Measurements from ENCODE around the gene TACC2.
"Not testable (repeated sequence)": the region's sequence is repeated elsewhere in the genome, so short reads cannot be mapped to it uniquely, and the experiment has no call there.

TACC2 gene

DNA sequence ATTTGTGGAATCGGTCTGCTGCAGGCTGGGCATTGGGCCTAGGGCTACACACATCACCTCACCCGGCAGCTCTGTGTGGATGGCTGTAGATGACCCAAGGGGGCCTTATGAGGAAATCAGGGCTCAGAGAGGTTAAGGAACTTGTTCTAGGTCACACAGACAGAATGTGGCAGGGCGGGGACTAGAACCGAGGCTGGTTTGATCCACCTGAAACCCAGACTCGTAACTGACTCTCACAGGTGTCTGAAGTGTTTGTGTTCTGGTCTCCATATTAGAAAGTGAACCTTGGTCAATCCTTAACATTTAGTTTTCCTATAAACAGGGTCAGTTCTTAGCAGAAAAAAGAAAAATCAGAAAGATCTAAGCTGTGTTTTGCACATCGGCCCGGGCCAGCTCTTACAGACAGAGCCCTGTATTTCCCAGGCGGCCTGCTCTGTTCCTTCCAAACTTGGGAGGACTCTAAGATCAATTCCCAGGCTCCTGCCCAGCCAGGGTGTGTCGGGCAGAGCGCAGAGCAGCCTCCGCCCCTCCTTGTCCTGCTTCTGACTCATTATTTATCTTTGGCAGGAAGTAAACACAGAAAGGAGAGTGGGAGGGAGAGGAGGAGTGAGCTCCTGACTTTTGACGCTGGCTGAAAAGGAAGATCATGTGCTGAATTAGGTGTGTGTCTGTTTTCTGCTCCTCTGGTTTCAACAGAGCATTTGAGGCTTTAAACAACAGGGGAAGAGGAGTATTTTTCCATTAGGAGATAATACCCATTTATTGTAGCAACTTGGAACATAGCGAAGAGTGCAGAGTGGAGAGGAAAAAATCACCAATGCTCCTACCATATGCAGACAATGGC, 74.1 kb downstream of the TACC2 start:
- DNase-seq = peak; percentile 56

DNA sequence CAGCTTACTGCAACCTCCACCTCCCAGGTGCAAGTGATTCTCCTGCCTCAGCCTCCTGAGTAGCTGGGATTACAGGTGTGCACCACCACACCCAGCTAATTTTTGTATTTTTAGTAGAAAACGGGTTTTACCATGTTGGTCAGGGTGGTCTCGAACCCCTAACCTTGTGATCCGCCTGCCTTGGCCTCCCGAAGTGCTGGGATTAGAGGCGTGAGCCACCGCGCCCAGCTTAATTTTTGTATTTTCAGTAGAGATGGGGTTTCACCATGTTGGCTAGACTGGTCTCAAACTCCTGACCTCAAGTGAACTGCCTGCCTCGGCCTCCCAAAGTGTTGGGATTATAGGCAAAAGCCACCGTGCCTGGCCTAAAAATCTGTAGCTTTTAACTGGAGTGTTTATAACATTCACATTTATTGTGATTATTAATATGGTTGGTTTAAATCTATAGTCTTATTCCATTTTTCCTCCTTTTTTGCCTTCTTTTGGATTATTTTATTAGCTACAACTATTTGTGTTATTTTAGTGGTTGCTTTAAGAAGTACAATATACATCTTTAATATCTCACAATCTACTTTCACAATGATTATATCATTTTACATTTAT, 77.5 kb downstream of the TACC2 start:
- DNase-seq = not testable (repeated sequence)

DNA sequence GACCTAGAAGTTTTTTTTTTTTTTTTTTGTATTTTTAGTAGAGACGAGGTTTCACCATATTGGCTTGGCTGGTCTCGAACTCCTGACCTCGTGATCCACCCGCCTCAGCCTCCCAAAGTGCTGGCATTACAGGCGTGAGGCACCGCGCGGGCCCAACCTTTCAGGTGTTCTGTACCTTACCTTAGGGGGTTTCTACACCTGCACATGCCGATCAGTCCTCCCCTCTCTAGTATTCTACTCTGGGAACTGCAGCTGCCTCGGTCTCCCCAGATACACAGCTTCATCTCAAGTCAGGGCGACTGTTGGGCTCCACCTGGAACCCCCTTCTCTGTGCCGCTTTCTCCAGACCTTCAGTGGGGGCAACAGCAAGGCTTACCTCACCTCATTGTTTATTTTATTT, 79.9 kb downstream of the TACC2 start:
- DNase-seq = no peak

DNA sequence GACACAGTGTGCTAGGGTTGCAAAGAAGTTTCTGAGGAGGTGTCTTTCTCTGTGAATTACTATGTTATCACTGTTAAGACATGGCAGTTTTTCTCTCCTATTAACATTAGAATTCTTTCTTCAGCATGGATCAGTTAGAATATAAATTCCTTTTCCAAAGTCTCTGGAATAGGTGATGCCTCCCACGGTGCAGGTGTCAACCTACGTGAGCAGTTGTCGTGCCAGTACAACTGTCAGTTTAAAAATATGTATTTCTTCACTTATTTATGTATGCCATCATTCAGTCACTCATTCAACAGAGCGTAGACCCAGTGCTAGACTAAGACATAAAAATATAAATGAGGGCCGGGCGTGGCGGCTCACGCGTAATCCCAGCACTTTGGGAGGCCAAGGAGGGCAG, 83.5 kb downstream of the TACC2 start:
- DNase-seq = no peak

DNA sequence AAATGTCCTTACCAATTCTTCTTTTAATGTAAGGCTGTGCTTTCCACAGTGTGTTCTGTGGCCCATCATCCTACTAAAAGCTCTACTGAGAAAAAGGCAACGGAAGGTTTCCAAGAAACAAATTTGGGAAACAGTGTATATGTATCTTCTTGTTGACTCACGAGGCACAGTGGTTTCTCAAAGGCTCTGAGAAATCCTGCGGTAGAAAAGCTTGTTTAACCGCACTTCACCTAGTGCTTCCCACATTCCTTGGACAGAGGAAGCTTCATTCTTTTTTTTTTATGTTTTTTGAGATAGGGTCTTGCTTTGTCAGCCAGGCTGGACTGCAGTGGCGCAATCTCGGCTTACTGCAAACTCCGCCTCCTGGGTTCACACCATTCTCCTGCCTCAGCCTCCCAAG, 84.5 kb downstream of the TACC2 start:
- no peak for DNase-seq

DNA sequence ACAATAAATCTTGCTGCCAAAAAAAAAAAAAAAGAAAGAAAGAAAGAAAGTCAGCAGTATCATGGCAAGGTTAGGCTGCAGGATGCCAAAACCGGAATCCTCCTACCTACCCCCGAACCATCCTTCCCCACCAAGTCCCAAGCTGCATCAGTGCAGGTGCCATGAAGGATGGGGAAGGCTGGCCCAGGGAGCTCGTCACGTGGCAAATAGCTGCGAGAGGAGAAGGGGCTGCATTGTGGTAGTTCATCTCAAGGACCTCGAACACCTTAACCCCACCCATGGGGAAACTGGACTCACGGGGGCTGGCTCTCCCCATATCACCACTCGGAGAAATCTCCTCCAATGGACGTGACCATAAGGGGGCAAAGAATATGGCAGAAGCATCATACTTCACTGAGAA, 86.2 kb downstream of the TACC2 start:
- DNase-seq = no peak

DNA sequence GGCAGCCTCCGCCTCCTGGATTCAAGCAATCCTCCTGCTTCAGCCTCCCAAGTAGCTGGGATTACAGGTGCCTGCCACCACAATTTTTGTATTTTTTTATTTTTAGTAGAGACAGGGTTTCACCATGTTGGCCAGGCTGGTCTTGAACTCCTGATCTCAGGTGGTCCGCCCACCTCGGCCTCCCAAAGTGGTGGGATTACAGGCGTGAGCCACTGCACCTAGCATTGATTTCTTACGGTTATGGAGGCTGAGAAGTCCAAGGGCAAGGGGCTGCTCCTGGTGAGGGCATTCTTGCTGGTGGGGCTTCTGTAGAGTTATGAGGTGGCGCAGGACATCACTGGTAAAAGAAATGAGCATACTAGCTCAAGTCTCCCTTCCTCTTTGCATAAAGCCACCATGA, 86.9 kb downstream of the TACC2 start:
- DNase-seq = not testable (repeated sequence)

DNA sequence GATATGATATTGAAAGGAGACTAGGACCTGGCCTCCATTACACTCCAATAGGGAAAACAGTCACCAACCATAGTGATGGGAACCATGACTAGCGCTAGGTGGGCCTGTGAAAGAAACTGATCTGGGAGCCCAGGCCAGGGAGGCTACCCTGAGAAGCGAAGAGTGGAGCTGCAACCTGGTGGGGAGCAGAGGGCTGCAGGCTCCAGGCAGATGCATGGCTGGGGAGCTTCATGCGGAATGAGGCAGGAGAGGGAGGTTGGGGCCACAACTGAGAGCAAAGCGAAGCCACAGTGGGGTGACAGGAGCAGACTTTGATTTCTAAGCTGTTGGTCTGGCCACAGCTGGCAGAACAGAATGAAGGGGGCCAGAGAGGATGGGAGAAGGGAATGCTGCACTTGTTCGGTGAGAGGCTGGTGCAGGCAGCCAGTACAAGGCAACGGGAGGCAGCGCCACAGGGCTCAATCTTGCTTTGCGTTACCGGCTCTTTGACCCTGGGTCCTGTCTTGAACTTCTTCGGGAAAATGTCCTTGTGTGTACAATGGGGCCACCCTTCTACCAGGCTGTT, 88.4 kb downstream of the TACC2 start:
- no peak for DNase-seq

DNA sequence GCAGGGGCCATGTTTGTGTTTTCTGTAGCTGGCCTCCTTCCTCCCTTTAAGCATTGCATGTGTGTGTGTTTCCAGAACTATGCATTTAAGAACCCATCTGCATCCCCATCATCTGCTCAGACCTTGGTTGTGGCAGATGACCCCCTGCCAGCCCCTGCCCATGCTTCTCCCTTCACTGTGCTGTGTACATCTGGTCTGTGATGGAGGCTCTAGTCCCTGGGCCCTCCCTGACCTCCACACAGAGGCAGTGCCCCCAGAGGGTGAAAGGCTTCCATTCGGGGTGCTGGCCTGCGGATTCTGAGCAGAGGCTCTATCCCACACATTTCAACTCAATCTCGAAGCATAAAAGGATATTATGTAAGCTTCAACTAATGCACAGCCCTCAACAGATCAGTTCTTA, 89.4 kb downstream of the TACC2 start:
- no peak for DNase-seq

DNA sequence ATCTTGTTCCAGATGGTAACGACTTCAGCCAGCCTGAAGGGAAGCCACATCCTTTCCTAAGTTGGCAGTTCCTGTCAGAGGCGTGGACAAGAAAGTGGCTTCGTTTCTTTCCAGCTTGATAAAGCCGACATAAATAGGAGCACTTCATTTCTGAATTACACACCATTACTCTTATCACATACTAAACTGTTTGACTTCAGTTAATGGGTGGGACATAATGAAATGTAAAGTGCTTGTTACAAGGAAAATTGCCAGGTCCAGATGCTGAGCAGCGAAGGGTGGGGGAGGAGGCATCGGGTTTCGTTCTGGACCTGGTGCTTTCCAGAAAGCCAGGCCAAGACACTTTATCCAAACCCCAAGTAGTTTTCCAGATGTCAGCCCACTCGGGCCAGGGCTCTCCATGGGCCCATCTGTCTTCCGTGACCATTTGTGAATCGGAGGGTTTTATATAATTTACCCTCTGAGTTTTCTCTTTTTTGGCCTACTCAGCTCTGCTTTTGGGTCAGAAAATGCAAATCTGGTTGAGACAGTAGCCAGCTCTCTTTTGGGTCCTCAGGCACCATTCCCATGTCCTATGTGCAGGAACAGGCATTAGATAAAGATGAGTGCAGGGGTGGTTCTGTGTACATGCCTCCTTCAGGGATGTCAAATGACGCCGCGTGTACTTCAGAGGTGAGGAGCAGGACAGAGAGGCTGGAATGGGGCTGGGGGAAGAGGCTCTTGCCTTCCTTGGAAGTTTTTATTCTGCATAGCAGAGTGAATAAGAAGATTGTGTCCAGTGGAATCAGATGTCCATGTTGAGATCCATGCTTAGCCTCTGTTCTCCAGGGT, 90.2 kb downstream of the TACC2 start:
- no peak for DNase-seq

DNA sequence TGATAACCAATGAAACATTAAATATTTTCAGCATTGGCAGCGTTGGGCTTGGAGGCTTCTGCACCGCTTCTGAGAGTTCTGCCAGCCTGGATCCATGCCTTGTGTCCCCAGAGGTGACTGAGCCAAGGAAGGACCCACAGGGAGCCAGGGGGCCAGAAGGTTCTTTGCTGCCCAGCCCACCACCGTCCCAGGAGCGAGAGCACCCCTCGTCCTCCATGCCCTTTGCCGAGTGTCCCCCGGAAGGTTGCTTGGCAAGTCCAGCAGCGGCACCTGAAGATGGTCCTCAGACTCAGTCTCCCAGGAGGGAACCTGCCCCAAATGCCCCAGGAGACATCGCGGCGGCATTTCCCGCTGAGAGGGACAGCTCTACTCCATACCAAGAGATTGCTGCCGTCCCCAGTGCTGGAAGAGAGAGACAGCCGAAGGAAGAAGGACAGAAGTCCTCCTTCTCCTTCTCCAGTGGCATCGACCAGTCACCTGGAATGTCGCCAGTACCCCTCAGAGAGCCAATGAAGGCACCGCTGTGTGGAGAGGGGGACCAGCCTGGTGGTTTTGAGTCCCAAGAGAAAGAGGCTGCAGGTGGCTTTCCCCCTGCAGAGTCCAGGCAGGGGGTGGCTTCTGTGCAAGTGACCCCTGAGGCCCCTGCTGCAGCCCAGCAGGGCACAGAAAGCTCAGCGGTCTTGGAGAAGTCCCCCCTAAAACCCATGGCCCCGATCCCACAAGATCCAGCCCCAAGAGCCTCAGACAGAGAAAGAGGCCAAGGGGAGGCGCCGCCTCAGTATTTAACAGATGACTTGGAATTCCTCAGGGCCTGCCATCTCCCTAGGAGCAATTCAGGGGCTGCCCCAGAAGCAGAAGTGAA, 93.9 kb downstream of the TACC2 start:
- DNase-seq = no peak

DNA sequence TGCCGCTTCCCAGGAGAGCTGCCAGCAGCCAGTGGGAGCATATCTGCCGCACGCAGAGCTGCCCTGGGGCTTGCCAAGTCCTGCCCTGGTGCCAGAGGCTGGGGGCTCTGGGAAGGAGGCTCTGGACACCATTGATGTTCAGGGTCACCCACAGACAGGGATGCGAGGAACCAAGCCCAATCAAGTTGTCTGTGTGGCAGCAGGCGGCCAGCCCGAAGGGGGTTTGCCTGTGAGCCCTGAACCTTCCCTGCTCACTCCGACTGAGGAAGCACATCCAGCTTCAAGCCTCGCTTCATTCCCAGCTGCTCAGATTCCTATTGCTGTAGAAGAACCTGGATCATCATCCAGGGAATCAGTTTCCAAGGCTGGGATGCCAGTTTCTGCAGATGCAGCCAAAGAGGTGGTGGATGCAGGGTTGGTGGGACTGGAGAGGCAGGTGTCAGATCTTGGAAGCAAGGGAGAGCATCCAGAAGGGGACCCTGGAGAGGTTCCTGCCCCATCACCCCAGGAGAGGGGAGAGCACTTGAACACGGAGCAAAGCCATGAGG, 94.6 kb downstream of the TACC2 start:
- no peak for DNase-seq

DNA sequence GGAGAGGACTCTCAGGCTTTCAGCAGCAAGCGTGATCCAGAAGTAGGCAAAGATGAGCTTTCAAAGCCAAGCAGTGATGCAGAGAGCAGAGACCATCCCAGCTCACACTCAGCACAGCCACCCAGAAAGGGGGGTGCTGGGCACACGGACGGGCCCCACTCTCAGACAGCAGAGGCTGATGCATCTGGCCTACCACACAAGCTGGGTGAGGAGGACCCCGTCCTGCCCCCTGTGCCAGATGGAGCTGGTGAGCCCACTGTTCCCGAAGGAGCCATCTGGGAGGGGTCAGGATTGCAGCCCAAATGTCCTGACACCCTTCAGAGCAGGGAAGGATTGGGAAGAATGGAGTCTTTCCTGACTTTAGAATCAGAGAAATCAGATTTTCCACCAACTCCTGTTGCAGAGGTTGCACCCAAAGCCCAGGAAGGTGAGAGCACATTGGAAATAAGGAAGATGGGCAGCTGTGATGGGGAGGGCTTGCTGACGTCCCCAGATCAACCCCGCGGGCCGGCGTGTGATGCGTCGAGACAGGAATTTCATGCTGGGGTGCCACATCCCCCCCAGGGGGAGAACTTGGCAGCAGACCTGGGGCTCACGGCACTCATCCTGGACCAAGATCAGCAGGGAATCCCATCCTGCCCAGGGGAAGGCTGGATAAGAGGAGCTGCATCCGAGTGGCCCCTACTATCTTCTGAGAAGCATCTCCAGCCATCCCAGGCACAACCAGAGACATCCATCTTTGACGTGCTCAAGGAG, 95.5 kb downstream of the TACC2 start:
- no peak for DNase-seq

DNA sequence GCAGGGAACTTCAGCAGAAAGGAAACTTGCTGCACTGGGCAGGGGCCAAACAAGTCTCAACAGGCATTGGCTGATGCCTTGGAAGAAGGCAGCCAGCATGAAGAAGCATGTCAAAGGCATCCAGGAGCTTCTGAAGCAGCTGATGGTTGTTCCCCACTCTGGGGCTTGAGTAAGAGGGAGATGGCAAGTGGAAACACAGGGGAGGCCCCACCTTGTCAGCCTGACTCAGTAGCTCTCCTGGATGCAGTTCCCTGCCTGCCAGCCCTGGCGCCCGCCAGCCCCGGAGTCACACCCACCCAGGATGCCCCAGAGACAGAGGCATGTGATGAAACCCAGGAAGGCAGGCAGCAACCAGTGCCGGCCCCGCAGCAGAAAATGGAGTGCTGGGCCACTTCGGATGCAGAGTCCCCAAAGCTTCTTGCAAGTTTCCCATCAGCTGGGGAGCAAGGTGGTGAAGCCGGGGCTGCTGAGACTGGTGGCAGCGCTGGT, 96.5 kb downstream of the TACC2 start:
- DNase-seq = no peak

DNA sequence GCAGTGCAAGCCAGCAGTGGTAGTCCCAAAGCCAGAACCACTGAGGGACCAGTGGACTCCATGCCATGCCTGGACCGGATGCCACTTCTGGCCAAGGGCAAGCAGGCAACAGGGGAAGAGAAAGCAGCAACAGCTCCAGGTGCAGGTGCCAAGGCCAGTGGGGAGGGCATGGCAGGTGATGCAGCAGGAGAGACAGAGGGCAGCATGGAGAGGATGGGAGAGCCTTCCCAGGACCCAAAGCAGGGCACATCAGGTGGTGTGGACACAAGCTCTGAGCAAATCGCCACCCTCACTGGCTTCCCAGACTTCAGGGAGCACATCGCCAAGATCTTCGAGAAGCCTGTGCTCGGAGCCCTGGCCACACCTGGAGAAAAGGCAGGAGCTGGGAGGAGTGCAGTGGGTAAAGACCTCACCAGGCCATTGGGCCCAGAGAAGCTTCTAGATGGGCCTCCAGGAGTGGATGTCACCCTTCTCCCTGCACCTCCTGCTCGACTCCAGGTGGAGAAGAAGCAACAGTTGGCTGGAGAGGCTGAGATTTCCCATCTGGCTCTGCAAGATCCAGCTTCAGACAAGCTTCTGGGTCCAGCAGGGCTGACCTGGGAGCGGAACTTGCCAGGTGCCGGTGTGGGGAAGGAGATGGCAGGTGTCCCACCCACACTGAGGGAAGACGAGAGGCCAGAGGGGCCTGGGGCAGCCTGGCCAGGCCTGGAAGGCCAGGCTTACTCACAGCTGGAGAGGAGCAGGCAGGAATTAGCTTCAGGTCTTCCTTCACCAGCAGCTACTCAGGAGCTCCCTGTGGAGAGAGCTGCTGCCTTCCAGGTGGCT, 97.7 kb downstream of the TACC2 start:
- DNase-seq = no peak

DNA sequence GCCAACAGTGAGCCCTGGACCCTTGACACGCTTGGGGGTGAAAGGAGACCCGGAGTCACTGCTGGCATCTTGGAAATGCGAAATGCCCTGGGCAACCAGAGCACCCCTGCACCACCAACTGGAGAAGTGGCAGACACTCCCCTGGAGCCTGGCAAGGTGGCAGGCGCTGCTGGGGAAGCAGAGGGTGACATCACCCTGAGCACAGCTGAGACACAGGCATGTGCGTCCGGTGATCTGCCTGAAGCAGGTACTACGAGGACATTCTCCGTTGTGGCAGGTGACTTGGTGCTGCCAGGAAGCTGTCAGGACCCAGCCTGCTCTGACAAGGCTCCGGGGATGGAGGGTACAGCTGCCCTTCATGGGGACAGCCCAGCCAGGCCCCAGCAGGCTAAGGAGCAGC, 98.5 kb downstream of the TACC2 start:
- no peak for DNase-seq

DNA sequence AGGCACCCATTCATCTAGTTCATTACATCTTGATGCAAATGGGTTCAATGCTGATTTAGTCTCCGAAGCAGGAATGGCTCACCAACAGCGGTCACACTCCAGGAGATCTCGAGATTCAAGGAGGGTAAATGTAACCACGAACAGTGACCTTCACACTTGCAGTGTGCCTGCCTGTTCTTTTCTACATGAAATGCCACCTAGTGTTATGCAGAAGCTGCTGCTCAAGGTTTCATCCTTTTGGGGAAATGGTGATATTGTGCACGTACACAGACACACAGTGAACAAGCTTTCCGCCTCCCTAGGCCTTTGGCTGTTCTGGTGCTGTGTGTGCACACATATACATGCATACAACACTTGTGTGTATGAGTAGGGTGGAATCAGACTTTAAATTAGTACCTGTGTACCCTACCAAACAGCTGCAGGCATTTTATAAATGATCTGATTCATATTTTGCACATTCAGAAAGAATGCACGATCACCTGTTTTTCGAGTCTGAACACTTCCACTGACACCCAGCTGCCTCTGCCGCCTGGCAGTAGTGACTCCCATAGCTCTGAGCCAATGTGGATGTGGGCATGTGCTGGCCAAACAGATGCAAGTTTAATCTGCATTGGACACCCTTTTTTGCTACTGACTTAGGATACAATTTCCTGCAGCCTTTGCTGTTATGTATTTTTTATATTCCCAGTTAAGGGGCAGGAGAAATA, 100.5 kb downstream of the TACC2 start:
- DNase-seq = no peak

DNA sequence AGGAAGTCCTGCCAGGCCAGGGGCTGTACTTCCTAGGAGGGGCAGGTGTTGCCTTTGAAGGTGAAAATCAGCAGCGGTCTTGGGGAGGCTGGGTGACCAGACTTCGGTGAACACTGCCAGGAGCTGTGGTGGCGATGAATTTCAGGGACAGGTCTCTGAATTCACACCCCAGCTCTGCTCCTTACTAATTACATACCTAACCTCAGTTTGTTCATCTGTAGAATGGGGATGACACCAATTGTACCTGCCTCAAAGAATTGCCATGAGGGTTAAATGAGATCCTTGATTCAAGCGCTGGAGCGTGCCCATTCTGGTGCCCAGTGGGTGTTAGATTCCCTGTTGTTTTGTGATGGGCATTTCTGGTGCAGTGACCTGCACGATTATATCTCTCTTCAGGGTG, 102.8 kb downstream of the TACC2 start:
- DNase-seq = no peak

DNA sequence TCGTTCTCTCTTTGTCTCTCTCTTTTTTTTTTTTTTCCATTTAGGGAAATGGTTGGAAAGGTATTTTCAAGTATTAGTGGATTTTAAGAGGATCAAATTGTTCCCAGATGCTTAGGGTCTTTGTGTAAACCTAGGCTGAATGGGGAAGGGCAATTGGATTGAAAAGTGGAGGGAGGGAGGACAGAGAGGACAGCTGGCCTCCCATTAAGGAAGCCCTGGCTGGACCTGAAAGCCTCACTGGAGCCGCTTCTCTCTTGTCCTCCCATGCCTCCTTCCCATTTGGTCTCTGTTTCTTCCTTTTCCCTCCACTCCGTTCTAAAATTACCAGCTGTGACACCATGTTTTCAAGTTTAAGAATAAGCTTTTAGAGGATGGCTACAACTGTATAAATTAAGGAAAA, 104.1 kb downstream of the TACC2 start:
- no peak for DNase-seq

DNA sequence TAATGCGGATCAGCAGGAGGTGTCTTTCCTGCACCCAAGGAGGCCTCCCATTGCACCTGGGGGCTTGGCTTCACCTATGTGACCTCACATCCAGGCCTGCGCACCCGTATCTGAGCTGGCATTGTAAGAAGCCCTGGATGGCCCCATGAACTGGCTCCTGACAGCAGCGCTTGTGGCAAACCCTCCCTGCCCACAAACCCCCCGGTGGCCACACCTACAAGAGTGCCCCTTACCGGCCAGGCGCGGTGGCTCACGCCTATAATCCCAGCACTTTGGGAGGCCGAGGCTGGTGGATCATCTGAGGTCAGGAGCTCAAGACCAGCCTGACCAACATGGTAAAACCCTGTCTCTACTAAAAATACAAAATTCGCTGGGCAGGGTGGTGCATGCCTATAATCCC, 107.2 kb downstream of the TACC2 start:
- DNase-seq = not testable (repeated sequence)
